Islet precursor cell (in vitro differentiated cells): Measurements from ENCODE around the gene ACTL6A.

Source experiments
- DNase-seq: peaks from one replicate; pipeline ENCODE4 v3.0.0-alpha.2; 2018

The ACTL6A gene

GRCh38 chr3:179591313-179591712 lies 28.6 kb downstream of the ACTL6A start:
- no peak for DNase-seq

- no peak for DNase-seq
Observed at GRCh38 chr3:179599531-179599930, 36.8 kb downstream of the ACTL6A start.

- no peak for DNase-seq
Observed at GRCh38 chr3:179603321-179603720, 40.6 kb downstream of the ACTL6A start.

GRCh38 chr3:179603831-179604230 lies 41.1 kb downstream of the ACTL6A start:
- DNase-seq, result no peak

- DNase-seq, result peak; percentile 96
Observed at GRCh38 chr3:179604321-179605078, 41.8 kb downstream of the ACTL6A start, which contains the start of the genes MRPL47 and NDUFB5. MRPL47 (minus strand) TSS chr3:179604638; CDS start chr3:179604624, 14 bp downstream. NDUFB5 (plus strand) TSS chr3:179604794; CDS start chr3:179604816, 22 bp downstream.

- DNase-seq, result no peak
Observed at GRCh38 chr3:179606534-179607085, 43.9 kb downstream of the ACTL6A start.

GRCh38 chr3:179608931-179609720 lies 46.4 kb downstream of the ACTL6A start:
- DNase-seq, result no peak

GRCh38 chr3:179610066-179610465 lies 47.3 kb downstream of the ACTL6A start:
- no peak for DNase-seq

- no peak for DNase-seq
Observed at GRCh38 chr3:179613807-179614206, 51.1 kb downstream of the ACTL6A start.

- no peak for DNase-seq
Observed at GRCh38 chr3:179615458-179616173, 52.9 kb downstream of the ACTL6A start.

- no peak for DNase-seq
Observed at GRCh38 chr3:179622023-179622422, 59.3 kb downstream of the ACTL6A start.

- DNase-seq, result no peak
Observed at GRCh38 chr3:179624451-179624850, 61.7 kb downstream of the ACTL6A start.

GRCh38 chr3:179630753-179631451 lies 68.2 kb downstream of the ACTL6A start:
- DNase-seq, result no peak
